ENCODE results near the gene CEP20.
A peak's percentile ranks its signal among the peaks of the same experiment; 100 is the strongest.
"Not testable (repeated sequence)": the region's sequence is repeated elsewhere in the genome, so short reads cannot be mapped to it uniquely, and the experiment has no call there.

Gene CEP20

DNA sequence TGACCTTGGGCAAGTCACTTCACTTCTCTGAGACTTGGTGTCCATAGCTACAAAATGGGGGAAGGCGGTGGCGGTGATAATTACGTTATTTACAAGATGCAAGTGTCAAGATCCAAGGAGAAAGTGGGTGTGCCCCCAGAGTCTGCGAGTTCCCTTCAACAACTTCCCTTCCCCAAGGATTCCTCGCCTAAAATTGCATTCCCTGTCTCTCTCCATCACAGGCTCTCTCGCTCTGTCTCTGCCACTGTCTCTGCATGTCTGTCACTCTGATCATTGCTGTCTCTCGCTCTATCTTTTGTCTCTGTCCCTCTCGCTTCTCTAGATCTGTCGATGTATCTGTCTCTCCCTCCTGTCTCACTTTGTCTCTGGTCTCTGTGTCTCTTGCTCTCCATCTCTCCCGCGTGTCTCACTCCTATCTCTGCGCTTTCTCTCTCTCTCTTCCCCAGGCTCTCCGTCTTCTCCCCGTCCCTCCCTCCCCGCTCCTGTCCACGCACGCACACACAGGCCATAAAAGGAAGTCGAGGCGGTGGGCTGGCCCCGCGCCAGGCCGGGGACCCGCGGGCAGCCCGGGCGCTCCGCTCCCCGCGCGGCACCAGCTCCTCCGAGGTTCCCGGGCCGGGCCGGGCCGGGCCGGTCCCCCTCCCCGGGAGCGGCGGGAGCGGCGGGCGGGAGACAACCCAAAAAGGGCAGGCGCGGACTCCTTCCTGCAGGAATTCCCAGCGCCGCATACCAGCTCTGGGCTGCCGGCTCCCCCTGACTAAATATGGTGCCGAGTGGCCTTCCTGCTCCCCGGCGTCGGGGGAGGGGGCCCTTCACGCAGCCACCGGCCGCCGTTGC is 30.5 kb downstream of the CEP20 start:
- DNase-seq (ENCODE audit: low read depth), result peak; percentile 14

DNA sequence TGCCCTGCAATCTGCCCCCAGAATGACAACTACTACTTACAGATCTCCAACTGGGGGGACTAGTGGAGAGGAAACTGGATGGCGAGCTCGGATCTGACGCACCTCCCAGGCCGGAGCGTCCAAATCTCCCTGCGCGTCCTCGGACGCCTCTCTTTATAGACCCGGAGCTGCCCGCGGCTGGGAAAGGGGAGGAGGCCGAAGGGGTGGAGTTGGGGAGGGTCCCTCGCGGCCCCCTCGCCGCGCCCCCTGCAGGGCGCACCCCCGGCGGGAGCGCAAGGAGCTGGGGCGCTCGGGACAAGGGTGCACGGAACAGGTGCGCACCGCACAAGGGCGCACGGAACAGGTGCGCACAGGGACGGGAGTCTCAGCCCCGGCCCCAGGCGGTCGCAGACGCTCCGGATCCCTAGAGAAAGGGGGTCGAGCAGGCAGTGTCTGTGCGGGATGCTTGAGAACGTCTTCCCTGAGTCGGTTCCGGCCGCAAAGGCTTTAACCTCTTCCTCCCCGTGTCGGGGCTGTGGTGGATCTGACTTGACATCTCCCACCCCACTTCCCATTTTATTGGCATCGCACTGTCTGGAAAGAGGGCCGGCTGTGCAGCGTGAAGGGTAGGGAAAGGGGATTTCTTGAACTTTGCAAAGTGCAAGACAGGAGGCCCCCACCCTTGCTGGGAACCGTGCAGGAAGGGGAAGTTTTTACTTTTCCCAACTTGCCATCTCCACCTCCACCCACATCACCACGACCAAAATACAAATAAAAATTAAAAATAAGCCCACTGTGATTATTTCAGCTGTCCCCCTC is 31.3 kb downstream of the CEP20 start, which contains the start of gene MYH11:
Gene MYH11 (minus strand): TSS at position 128 of the 798 bp plus-strand sequence. CDS start 18,776 bp downstream, outside the sequence.
- DNase-seq (ENCODE audit: low read depth), result no peak

DNA sequence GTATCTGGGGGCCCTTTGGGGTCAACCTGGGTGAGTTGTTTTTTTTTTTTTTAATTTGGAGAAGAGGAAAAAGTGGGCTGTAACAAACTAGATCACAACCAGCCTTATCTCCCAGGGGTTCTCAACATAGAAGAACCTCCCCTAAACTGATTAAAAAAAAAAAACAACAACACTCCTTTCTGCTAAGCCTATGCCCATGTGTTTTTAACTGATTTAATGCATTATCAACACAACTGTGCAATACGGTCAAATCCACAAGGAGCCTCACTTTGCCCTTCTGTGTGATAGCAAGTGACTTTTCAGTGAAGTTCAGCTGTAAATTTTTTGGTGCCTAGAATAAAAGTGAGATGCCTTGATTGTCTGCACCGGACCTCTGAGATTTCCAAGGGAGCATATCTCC is 32.2 kb downstream of the CEP20 start:
- DNase-seq (ENCODE audit: low read depth), result no peak

DNA sequence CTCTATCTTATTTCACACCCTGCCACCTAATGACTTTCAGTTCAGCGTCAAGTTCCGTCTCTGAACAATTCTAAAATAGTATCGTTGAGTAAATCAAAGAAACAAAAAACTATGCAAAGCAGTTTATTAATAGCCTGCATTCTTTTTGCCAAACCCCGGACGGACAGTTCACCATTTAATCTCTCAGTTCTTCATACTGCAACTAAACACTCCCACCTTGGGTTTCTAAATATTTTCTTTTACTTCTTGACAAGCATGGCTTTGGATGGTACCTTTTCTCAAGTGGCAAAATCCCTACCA is 32.7 kb downstream of the CEP20 start:
- DNase-seq (ENCODE audit: low read depth), result no peak

DNA sequence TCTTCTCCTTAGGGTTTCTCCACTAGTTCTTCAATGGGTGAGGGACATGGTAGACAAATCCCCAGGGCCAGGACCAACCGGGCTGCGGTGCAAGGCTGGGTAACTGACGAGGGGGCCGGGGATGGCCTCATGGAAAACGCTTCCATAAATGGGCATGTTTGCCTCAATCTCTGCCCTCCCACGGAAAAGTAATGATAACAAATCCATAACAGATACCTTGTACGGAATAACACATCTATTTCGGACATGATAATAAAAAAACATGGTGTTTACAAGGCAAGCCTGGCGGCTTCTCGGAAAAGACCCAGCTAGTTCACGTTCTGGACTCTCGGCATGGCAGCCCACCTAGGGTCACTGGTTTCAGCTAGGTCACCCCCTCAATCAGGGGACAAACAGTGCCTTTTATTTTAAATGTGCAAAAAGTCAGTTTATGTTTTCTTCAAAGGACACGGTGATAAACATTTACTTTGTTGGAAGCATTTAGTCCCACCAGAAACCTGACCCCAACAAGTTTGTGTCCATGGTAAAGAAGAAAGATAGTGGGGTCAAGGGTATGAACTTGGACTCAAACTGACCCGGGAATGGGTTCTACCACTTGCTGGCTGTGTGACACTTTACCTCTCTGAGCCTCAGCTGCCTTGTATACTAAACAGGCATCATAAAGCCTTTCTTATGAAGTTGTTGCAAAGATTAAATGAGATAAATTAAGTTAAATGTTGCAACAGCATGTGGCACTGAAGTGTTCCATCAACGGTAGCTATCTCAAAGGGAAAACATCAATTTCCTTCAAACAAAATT is 33.3 kb downstream of the CEP20 start:
- DNase-seq (ENCODE audit: low read depth), result no peak

DNA sequence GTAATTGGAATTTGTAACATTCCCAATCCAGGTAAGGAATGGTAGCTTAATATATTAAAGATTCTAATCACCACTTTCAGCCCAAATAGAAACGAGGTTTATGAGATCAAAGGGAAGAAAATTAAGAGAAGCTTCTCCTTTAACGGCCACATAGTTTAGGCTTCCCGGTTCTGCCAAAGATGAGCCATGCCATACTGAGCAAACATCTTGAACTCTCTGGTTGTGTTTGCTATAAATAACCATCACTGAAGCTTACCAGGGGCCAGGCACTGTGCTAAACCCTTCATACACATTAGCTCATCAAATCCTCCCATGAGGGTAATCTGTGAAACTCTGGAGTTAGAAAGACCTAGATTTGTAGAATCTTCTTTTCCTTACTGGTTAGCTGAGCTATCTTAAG is 34.3 kb downstream of the CEP20 start:
- DNase-seq (ENCODE audit: low read depth), result no peak

DNA sequence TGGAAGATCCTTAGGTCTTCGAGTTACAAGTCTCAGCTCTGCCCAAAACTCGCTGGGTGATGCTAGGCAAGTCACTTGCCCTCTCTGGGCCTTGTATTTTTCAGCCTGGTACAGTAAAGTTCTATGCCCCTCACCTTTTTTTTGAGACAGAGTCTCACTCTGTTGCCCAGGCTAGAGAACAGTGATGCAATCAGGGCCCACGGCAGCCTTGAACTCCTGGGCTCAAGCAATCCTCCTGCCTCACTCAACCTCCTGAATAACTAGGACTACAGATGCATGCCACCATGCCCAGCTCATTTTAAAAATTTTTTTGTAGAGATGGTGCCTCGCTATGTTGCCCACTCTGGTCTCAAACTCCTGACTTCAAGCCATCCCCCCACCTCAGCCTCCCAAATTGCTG is 35.4 kb downstream of the CEP20 start:
- no peak for DNase-seq (ENCODE audit: low read depth)

DNA sequence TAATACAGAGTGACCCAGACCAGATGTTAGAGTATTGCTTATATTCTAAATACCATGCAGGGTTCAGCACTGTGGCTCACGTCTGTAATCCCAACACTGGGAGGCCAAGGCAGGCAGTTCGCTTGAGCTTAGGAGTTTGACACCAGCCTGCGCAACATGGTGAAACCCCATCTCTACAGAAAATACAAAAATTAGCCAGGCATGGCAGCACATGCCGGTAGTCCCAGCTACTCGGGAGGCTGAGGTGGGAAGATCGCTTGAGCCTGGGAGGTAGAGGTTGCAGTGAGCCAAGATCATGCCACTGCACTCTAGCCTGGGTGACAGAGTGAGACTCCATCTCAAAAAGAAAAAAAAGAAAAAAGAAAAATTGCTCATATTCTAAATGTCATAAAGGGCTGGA is 37.8 kb downstream of the CEP20 start:
- not testable (repeated sequence) for DNase-seq (ENCODE audit: low read depth)

DNA sequence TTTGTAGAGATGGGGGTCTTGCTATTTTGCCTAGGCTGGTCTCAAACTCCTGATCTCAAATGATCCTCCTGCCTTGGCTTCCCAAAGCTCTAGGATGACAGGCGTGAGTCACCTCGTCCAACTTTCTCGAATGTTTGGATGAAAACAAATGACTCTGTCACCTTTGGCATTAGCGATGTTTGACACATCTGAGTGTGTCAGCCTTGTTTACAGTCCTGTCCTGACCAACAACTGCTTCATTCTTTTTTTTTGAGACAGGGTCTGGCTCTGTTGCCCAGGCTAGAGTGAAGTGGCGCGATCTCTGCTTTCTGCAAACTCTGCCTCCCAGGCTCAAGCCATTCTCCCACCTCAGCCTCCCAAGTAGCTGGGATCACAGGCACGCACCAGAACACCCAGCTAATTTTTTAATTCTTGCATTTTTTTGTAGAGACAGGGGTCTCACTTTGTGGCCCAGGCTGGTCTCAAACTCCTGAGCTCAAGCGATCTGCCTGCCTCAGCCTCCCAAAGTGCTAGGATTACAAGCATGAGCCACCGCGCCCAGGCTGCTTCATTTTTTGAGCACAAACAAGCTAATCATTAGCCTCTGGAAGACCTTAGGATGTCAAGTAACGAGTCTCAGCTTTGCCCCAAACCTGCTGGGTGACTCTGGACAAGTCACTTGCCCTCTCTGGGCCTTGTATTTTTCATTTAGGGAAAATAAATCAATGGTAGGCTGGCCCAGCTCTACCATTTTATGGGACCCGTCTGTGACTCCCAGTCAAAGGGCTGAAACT is 39.0 kb downstream of the CEP20 start:
- no peak for DNase-seq (ENCODE audit: low read depth)

DNA sequence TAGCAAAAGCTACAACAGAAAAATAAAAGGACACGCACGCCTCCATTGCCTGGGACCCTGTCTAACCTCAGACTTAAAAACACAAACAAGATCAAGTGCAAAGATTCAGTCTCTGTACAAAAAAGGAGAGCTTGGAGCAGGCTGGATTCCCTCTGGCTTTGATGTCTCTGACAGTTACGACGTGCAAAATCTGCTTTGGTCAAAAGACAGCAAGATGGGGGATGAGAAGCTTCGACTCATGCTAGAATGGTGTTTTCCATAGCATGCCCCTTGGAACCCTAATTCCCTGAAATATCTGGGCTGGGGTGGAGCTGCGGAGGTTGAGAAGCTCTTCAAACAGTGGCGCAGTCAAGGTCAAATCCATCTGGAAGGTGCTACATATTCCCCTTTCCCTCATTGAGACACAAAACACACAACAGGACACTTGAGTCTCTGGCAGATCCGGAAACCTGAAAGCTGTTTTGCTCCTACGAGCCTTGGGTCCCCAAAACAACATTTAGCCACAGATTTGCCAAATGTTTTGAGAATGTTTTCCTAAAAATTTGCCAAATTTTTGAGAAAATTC is 40.7 kb downstream of the CEP20 start:
- no peak for DNase-seq (ENCODE audit: low read depth)

DNA sequence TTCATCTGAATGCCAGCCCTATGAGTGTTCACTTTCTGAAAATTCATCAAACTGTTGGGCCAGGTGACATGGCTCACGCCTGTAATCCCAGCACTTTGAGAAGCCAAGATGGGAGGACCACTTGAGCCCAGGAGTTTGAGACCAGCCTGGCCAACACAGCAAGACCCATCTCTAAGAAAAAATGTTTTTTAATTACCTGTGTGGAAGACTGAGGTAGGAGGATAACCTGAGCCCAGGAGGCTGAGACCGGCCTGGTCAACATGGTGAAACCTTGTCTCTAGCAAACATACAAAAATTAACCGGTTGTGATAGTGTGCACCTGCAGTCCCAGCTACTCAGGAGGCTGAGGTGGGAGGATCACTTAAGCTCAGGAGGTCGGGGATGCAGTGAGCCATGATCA is 41.9 kb downstream of the CEP20 start:
- no peak for DNase-seq (ENCODE audit: low read depth)

DNA sequence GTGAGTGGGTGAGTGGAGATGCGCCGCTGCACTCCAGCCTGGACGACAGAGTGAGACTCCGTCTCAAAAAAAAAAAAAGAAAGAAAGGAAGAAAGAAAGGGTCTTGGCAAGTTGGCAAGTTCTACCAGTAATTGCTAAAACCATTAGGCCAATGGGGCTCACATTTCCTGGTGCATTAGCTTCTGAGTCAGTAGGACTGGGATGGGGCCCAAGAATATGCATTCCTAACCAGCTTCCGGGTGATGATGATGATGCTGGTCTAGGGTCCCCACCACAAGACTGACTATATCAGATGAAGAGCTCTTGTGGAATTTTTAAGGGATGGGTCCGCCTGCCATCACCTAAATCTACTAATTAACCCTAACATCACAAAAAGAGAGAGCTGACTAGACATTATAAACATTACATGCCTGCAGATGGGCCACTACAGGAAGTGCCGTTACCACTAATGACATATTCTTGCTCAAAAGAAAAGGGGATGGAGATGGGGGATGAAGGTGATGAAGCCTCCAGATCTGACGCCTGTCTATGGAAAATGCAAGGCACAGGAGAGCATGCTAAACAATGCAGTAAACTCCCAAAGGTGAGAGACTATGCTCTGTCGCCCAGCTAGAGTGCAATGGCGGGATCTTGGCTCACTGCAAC is 44.6 kb downstream of the CEP20 start:
- no peak for DNase-seq (ENCODE audit: low read depth)

DNA sequence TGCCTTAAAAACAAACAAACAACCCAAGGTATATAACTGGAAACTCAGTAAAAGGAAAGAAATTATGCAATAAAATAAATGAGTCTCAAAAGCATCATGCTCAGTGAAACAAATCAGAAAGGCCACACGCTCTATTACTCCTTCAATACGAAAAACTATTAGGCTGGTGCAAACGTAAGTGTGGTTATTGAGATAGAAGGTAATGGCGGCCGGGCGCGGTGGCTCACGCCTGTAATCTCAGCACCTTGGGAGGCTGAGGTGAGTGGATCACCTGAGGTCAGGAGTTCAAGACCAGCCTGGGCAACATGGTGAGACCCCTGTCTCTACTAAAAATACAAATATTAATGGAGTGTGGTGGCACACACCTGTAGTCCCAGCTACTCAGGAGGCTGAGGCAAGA is 49.2 kb downstream of the CEP20 start:
- not testable (repeated sequence) for DNase-seq (ENCODE audit: low read depth)

DNA sequence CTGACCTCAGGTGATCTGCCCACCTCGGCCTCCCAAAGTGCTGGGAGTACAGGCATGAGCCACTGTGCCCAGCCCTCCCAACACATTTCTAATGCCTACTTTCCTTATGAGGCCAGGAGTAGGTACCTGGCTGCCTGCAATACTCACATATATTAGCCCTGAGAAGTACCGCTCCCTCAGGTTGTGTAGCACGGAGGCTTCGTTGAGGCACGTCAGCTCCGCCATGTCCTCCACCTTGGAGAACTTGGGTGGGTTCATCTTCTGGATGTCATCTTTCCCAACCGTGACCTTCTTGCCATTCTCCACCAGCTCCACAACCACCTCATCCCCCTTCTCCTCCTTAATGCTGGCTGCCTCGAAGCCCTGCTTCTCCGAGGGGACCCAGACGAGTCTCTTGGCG is 50.6 kb downstream of the CEP20 start:
- no peak for DNase-seq (ENCODE audit: low read depth)

DNA sequence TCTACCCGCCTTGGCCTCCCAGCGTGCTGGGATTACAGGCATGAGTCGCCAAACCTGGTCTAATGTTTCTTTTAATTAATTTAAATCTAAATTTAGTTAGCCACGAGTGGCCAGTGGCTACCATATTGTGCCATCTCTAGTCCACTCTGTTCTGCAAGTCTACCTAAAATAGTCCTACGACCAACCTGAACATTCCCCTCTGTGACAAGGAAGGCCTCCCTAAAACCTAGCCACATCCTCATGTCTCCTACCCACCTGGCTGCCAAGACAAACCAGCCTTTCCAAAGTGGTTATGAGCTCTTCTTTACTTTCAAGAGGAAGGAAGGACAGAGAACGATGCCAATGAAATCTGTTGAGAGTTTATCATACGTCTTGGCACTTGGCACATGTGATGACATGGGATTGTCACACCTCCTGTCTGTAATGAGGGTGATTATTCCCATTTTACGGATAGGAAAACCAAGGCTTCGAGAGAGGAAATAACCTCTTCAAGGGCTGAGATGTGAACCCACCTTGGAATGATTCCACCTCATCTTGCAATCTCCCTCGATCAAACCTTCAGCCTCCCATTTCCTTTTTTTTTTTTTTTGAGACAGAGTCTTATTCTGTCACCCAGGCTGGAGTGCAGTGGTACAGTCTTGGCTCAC is 51.3 kb downstream of the CEP20 start:
- no peak for DNase-seq (ENCODE audit: low read depth)

DNA sequence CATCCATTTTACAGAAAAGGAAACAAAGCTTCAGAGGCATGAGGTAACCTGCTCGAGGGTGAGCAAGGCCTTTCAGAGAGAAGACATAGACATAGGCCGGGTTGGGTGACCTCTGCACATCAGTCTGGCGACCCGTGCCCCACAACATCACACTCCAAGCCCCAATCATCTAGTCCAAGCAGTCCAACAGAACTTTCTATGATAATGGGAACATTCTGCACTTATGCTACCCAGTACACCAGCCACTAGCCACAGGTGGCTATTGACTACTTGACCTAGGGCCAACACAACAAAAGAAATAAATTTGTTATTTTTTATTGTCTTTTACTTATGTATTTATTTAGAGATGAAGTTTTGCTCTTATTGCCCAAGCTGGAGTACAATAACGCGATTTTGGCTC is 52.3 kb downstream of the CEP20 start:
- no peak for DNase-seq (ENCODE audit: low read depth)

DNA sequence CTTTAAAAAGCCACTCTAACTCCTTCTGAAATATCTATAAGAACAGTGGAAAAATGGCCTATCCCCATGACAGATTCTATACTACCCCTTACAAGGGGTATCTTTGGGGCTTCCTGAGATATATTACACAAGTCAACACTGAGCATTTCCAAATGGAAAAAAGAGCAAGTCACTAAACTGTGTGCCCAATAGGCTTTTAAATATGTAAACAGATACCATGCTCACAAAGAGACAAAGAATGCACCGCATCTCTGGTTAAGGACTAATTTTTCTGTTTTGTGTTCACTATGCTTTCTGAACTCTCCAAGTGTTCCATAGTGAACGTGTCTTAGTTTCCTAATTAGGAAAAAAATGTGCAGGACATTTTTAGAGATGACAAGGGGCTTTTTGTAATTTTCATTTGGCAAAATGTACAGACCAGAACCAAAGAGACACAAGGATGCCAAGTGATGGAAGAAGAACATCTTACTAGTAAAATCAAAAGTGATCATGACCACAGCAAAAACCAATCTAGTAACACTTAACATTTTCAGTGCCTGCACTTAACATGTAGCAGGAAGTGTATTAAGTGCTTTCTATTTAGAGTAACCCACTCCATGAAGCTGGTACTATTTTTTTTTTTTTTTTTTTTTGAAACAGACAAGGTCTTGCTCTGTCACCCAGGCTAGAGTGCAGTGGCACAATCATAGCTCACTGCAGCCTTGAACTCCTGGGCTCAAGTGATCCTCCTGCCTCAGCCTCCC is 53.1 kb downstream of the CEP20 start:
- no peak for DNase-seq (ENCODE audit: low read depth)

DNA sequence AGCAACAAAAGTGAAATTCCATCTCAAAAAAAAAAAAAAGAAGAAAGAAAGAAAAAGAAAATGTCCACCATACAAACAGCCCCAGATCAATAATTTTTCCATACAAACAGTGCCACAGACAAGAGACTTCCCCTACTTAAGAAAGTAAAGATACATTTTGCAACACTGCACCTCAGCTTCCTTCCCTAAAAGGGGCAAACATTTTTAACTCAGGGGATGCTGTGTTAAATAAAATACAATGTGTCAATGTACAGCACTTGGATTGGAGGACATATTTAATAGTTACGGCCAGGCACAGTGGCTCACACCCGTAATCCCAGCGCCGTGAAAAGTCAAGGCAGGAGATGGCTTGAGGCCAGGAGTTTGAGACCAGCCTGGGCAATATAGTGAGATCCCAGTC is 53.9 kb downstream of the CEP20 start:
- DNase-seq (ENCODE audit: low read depth), result no peak

DNA sequence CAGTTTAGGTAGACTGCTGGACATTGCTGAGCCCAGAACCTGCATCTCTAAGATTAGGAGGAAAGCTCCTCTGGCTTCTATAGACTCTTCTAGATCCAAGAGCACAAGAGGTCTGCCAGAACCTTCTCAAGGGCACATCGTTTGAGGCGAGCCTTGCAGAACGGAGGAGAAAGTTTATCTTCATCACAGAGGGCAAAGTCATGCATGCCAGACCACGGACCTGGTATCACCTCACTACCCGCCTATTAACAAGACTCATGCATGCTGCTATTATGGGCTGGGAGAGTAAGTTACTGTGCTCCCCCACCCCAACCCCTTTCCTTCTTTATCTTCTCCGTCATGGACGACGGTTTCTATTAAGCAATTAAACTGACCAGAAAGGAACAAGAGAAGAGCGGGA is 54.9 kb downstream of the CEP20 start:
- DNase-seq (ENCODE audit: low read depth), result no peak

DNA sequence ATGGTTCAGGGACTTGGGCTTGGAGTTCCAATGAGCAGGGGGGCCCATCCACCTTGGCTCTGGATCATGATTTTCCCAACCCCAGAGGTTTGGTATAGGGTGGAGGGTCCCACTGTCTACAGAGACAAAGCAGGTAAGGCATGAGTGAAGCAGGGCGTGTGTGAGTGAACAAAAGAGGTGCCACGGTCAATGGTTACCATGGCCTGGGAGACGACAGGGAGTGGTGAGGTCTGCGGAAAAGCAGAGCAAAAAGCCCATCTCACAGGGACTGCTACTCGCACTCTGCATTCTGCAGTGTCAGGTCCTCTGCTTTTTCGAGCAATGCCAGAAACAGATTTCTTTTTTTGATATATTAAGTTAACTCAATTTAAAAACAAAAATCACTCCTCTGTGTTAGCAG is 56.2 kb downstream of the CEP20 start:
- no peak for DNase-seq (ENCODE audit: low read depth)

All from HS-27A (cell line).